ENCODE measurements around the gene NAXD.

DNA sequence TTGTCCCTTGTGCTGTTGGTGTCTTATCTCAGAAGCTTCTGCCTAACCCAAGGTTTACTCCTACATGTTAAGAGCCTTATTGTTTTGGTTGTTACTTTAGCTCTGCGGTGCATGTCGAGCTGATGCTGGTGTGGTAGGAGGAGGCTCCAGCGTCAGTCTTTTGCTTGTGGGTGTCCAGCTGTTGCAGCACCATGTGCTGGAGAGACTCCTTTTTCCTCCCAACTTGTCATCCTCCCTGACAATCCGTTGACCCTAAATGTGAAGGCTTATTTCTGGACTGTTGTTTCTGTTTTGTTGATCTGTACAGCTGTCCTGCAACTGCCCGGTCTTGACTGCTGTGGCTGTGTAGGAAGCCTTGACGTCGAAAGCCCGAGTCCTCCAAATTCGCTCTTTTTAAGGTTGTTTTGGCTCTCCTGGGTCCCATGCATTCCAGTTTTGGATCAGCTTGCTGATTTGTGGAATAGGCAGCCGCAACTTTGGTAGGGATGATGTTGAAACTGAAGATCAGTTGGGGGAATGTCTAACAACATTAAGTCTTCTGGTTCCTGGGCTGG, 15.3 kb downstream of the NAXD start:
- TF ChIP-seq ZNF8 (CRISPR knock-in tag; IDR thresholded peaks at IDR 0.05) (no peak), CSRNP3 (CRISPR knock-in tag; IDR thresholded peaks at IDR 0.05) (no peak), ZFP30 (CRISPR knock-in tag; IDR thresholded peaks at IDR 0.05) (no peak), OSR1 (CRISPR knock-in tag; IDR thresholded peaks at IDR 0.05) (no peak), ARNTL (CRISPR knock-in tag; IDR thresholded peaks at IDR 0.05; ENCODE audit: borderline replicate concordance, low read depth) (no peak)

All from SK-N-SH treated with all-trans-retinoic acid at 6 μM for 48 hours (cell line).